Embryonic facial prominence (tissue), 1 donor: ENCODE data around the gene BABAM2.

Experiments used
- DNase-seq: peaks from one replicate; pipeline ENCODE4 v3.0.0-alpha.2; 2016; ENCODE audit errors: extremely low spot score

Gene BABAM2

DNA sequence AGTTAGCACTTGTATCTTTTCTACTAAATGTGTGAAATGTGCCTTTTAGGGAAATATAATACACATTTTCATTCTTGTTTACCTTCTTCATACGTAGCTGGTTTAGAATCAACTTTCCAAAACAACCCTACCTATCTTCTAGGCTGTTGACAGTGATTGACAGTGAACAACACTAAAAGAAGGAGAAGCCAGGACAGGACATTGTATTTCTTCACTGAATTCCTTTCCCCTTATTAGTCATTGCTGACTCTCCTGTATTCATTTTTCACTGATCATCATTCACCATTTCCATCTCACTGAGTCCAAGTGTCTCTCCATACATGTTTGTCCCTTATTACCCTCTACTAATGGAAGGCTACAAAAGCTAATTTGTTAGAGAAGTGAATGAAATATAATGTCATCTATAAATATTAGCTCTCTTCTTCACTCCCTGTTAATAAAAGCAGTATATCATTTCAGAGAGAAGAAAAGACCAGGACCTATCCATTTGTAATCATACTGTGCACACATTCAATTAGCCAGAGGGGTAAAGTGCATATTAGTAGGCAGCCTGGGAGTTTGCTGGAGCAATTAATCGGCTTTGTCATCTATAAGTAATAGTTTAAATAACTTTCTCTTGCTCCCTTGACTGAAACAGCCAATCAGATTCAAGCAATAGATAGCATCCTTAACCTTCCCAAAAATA, 309.6 kb downstream of the BABAM2 start:
- DNase-seq = no peak

DNA sequence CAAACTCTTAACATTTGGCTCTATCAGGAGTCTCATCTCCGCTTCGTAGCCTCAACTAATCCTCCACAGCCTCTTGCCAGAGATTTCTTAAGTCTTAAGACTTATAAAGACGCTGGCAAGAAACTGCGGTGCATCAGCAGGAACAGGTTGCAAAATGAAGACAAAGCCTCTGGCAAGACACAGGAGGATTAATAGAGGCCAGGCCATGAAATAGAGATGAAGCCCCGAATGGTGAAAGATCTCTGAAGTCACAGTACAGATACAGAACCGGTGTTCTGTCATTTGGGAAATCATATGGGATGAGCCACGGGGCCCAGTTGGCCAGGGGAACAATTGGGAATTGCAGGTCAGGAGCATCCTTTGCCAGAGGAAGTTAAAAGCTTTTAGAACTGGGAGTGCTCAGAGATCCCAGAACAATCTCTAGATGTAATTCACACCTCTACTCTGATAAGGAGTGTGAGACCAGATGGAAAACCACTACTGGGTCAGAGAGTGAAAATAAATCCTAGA, 311.2 kb downstream of the BABAM2 start:
- no peak for DNase-seq

- DNase-seq = no peak
Observed at GRCh38 chr2:28202719-28203118, 312.2 kb downstream of the BABAM2 start.

DNA sequence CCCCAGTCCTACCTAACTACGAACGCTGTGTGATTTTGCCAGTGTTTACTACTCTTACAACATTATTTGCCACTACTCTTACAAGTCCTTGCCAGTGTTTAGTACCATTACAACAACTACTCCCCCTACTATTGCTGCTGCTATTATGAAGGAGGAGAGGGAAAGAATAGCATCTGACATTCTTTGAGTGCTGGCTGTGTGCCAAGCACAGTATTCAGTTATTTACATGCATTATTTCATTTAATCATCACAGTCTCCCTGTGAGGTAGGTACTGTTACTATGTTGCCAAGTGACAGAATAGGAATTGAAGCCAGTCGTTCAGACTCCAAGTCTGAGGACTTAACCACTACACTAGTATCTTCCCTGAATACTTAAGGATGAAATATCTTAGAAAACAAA, 316.2 kb downstream of the BABAM2 start:
- DNase-seq = peak; percentile 58

DNA sequence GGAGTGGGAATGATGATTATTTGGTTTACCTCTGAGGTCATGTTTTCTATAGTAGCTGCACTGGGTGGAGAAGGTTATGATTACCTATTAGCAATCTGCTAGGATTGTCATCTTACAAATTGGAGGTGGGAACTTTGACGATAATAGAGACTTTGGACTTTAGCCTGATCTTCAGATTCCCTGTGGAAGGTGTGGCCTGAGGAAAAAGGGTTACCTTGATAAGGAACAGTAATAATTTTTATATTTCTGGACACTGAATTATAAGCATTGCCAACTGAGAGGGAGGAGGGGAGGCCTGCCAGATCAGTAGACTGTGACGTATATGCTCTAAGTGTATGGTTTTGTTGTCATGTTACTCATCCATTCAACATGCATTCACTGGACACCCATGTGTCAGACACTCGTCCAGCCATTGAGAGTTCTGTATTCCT, 318.7 kb downstream of the BABAM2 start:
- no peak for DNase-seq

DNA sequence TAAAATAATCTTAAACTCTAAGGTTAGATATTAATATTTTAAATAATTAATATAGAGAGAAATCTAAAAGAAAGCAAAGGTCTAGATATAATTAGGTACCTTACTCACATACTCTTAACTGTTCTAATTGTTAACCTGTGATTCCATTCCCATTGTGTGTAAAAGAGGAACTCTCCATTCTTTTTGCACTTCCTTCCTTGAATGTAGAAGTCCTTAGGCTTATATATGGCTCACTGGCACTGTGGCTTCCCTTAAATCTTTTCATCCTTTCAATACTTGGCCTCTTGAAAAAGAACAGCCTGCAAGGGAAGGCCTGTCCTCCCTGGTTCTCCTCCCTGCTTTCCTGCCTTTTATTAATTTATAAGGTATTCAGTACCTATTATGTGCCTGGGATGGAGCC, 319.3 kb downstream of the BABAM2 start:
- DNase-seq = no peak

GRCh38 chr2:28210535-28210934, 320.0 kb downstream of the BABAM2 start:
- DNase-seq = no peak

- no peak for DNase-seq
Observed at GRCh38 chr2:28216331-28216730, 325.8 kb downstream of the BABAM2 start.

GRCh38 chr2:28217042-28217740, 326.7 kb downstream of the BABAM2 start:
- DNase-seq = no peak

DNA sequence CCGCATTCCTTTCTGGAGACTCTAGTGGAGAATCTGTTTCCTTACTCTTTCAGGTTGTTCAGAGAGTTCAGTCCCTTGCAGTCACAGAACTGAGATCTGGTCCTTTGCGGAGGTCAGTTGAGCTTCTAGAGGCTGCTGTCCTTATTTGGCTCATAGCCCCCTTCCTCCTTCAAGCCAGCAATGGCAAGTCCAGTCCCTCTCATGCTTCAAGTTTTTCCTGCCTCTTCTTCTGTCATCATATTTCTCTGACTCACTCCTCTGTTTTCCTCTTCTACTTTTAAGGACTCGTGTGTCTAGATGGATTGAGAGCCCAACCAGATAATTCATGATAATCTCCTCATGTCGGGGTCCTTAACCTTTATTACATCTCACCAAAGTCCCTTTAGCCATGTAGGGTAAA, 328.6 kb downstream of the BABAM2 start:
- DNase-seq = no peak

DNA sequence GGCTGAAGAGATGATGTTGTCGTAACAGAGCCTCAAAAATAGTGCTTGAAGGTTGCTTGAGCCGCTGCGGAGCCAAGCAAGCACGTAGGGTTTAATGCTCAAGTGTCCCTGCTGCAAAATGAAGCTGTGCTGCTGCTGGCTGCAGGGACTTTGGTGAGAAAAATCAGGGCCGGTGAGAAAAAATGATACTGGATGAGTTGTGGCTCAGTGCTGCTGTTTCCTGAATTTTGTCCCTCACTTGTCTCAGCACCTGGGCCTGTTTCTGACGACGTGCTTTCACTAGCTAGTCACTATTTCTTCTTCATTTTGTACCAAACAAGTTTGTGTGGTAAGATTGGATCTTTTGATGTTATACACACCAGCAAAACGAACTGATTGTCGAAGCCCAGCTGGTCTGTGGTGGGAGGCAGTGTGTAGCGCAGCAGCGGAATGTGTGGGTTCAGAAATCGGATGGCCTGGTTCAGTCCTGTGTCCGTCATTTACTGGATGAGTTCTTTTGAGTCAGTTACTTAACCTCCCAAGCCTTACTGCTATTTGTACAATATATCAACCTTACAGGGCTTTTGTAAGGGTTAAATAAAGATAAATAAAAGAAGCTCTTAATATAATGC, 329.3 kb downstream of the BABAM2 start:
- DNase-seq = no peak

- peak; percentile 70 for DNase-seq
Observed at GRCh38 chr2:28224648-28225472, 334.3 kb downstream of the BABAM2 start.

DNA sequence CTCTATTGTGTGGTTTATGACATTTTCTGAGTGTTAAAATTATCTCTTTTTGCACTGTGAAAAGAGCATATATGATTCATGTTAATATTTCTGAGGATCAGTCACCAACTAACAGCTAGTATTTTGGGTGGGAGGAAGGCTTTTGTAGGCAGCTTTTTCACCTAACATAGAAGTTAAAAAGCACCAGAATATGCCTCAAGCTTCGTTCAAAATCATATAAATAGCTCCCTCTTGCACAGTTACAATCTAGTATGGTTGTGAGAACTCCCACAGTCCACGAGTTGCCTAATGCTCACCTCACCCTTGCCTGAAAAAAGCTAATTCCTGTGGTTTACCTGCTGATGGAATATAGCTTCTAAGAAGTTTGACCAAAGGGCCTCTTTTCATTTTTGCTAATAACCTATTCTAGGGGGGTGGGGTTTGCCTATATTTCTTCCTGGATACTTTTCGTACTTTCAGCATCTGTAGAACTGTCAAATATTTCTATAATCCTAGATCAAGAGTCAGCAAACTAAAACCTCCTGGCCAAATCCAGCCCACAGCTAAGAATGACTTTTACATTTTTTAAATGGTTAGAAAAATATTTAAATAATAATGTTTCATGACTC, 335.0 kb downstream of the BABAM2 start:
- DNase-seq = no peak

DNA sequence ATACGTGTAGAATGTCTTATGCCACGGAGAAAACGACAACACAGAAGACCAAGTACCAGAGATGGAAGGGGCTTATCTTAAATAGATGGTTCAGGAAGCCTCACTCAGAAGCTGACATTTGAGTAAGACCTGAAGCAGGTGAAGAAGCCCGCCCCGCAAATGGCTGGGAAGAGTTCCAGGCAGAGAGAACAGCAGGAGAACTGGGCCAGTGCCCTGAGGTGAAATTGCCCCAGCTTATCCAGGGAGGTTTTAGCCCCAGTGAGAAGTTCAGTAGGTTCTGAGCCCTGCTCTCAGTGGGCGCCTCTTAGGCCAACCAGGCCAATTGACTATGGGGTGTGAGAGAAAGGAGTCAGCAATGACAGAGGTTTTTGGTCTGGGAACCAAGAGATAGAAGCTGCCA, 336.0 kb downstream of the BABAM2 start:
- no peak for DNase-seq

- DNase-seq = no peak
Observed at GRCh38 chr2:28227498-28227897, 337.0 kb downstream of the BABAM2 start.

- peak; percentile 37 for DNase-seq
Observed at GRCh38 chr2:28228434-28228995, 338.0 kb downstream of the BABAM2 start.

- DNase-seq = no peak
Observed at GRCh38 chr2:28231110-28231631, 340.6 kb downstream of the BABAM2 start.

DNA sequence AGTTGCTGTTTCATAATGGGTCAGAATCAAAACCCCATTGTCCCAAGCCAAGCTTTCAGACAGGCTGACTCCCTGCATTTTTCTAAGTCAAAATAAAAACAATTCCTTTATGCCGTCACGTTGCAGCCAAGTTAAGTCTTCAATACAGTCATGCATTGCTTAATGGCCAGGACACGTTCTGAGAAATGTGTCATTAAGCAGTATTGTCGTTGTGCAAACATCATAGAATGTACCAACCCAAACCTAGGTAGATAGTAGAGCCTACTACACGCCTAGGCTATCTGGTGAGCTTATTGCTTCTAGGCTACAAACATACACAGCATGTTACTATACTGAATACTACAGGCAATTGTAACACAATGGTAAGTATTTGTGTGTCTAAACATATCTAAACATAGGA, 341.8 kb downstream of the BABAM2 start:
- no peak for DNase-seq

GRCh38 chr2:28233164-28233676, 342.7 kb downstream of the BABAM2 start:
- DNase-seq = no peak

GRCh38 chr2:28234807-28235206, 344.3 kb downstream of the BABAM2 start:
- DNase-seq = no peak

DNA sequence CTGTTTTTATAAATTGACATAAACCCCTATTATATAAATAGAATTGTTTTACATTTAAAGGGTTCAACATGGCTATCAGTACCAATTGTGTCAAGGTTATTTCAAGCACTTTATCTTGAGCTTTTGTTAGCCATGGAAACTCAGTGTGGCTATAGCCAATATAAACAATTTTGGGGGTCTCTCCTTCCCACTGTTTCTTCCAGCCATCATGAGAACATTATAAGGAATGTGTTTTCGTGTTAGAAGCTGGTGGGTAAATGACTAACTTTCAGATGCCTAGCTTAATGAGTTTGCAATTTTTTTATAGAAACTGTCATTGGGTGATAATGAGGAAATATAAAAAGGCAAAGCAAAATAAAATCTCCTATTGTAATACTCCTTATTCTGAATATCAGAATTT, 348.7 kb downstream of the BABAM2 start:
- no peak for DNase-seq
